ENCODE results near the gene TRA2A. TPM values are rescaled to one million over a fixed set of nuclear protein-coding genes. Genes with fewer than 3 reads are reported as not detected.

The TRA2A gene
- total and polyA plus RNA-seq, 9 of the 15 experiments (the other 6 are each of a cell fraction or from before 2014, with no cell fraction given): 22.7 to 210 (median 73.9) TPM

- Histone ChIP-seq H3K79me2 (ENCODE audit: control insufficient read depth, insufficient read depth, low read length) (no peaks in the 10 kb centered on the region), H3K4me3 (no peak overlapping the region), H3K4me2 (ENCODE audit: insufficient read depth, low read length) (no peak overlapping the region), H3K4me1 (replicated peaks in 1 of 2; ENCODE audit: control insufficient read depth in 2 of 2, insufficient read depth in 2 of 2, low read length in 2 of 2) (no peaks in the 10 kb centered on the region), H3K9me1 (ENCODE audit: control insufficient read depth, insufficient read depth, low read length) (no peaks in the 10 kb centered on the region), H2AFZ (ENCODE audit: low read depth, low read length) (no peak overlapping the region), H4K20me1 (replicated peaks; ENCODE audit: control insufficient read depth, insufficient read depth, low read length) (no peaks in the 10 kb centered on the region), H3K9me3 (replicated peaks; ENCODE audit: control insufficient read depth, insufficient read depth, low read depth, low read length) (no peaks in the 10 kb centered on the region), H3K27ac (ENCODE audit: extremely low read depth, low read depth, low read length) (no peak overlapping the region), H3K27me3 (ENCODE audit: control insufficient read depth in 2 of 2, insufficient read depth in 2 of 2, low read length in 2 of 2) (peaks cover 4 to 6% of the 10 kb centered on the region in 2 experiments; a peak in 2 of 5 replicates), H3K9ac (ENCODE audit: insufficient read depth in 1 of 2, low read depth in 2 of 2, low read length in 2 of 2) (no peak overlapping the region), H3K36me3 (ENCODE audit: control insufficient read depth, insufficient read depth, low read length) (no peaks in the 10 kb centered on the region)
- POLR2A ChIA-PET: no interaction called here
- BruUV-seq (replicated peaks): no TSS peak
- no peak for DNase-seq (ENCODE audit: extremely low read depth in 1 of 4, low spot score in 3 of 4)
- ATAC-seq: no peak
- FAIRE-seq: no peak
- no peak for TF ChIP-seq ZNF584 (CRISPR knock-in tag; IDR thresholded peaks at IDR 0.05; ENCODE audit: low read depth)
- TF ChIP-seq DACH1 (IDR thresholded peaks at IDR 0.05; ENCODE audit: partially characterized antibody): peak; percentile 22
- CTCF ChIA-PET (ENCODE audit: low intra/inter-chr PET ratio): no interaction called here
- in situ Hi-C loops (cut with MboI) (loop anchor here (5.0 to 25.0 kb wide), 2 partner anchors 476 to 1529 kb away; no protein-coding TSS in a partner anchor), intact Hi-C loops (cut with micrococcal nuclease) (no loop called here)
Observed at GRCh38 chr7:23558303-23558702, 26.5 kb upstream of the TRA2A start.

GRCh38 chr7:23547662-23548061 is 15.9 kb upstream of the TRA2A start:
- H4K20me1 ChIP-seq (replicated peaks; ENCODE audit: control insufficient read depth, insufficient read depth, low read length): 0 out of 2 replicates have a peak, but pooled peaks cover 4% of the 10 kb centered on the region
- no peaks in the 10 kb centered on the region for H3K9me1 ChIP-seq (ENCODE audit: control insufficient read depth, insufficient read depth, low read length)
- intact Hi-C loops (cut with micrococcal nuclease) (loop anchor here (1.0 to 10.0 kb wide), 3 partner anchors 23 to 463 kb away; no protein-coding TSS in a partner anchor), in situ Hi-C loops (cut with MboI) (loop anchor here (5.0 kb wide), 1 partner anchor 275 kb away; no protein-coding TSS in a partner anchor)
- CTCF ChIA-PET (ENCODE audit: low intra/inter-chr PET ratio): interaction anchor here (0.7 to 4.8 kb wide), 11 partner anchors 23 to 1547 kb away, joined by 3 to 73 read pairs (median 4); no protein-coding TSS in a partner anchor
- H3K27me3 ChIP-seq (ENCODE audit: control insufficient read depth in 2 of 2, insufficient read depth in 2 of 2, low read length in 2 of 2): no peaks in the 10 kb centered on the region; a peak in 1 of 5 replicates
- DNase-seq (ENCODE audit: extremely low read depth in 1 of 4, low spot score in 3 of 4) (no peak), ATAC-seq (no peak), FAIRE-seq (no peak)
- POLR2A ChIA-PET: interaction anchor here (0.6 kb wide), 2 partner anchors 275 to 1175 kb away, joined by 3 read pairs; no protein-coding TSS in a partner anchor
- H3K9ac ChIP-seq (ENCODE audit: insufficient read depth in 1 of 2, low read depth in 2 of 2, low read length in 2 of 2): no peak overlapping the region
- no peak for TF ChIP-seq ZNF75A (CRISPR knock-in tag; IDR thresholded peaks at IDR 0.05)
- TF ChIP-seq PHB2 (IDR thresholded peaks at IDR 0.05; ENCODE audit: low read depth): 0 out of 2 replicates have a peak, but pooled peaks have one; percentile 7
- peak; percentile 93 for TF ChIP-seq ZNF512 (tag; IDR thresholded peaks at IDR 0.05)
- H3K36me3 ChIP-seq (ENCODE audit: control insufficient read depth, insufficient read depth, low read length): no peaks in the 10 kb centered on the region
- 4% methylated on average over 4 of the region's 4 CpGs for WGBS (ENCODE audit: insufficient coverage, low coverage, missing lambda C conversion rate)
- no TSS peak for BruUV-seq (replicated peaks)
- H2AFZ ChIP-seq (ENCODE audit: low read depth, low read length): no peak overlapping the region
- no peak overlapping the region for H3K4me2 ChIP-seq (ENCODE audit: insufficient read depth, low read length)
- H3K9me3 ChIP-seq (replicated peaks; ENCODE audit: control insufficient read depth, insufficient read depth, low read depth, low read length): no peaks in the 10 kb centered on the region; the same call in 1 of the 2 replicates
- H3K79me2 ChIP-seq (ENCODE audit: control insufficient read depth, insufficient read depth, low read length): no peaks in the 10 kb centered on the region
- H3K4me1 ChIP-seq (replicated peaks in 1 of 2; ENCODE audit: control insufficient read depth in 2 of 2, insufficient read depth in 2 of 2, low read length in 2 of 2): peaks cover 0 to 6% of the 10 kb centered on the region in 2 experiments; a peak in 2 of 5 replicates
- H3K27ac ChIP-seq (ENCODE audit: extremely low read depth, low read depth, low read length): no peak overlapping the region
- H3K4me3 ChIP-seq: no peak overlapping the region

All from K562 (cell line).